T-helper 2 cell treated with Interferon-gamma antibody and Interleukin-4, amounts not matched to agents 5 μg/mL and 100 μg/mL, for 36 hours (primary cell): Measurements from ENCODE around the gene TRPV6.

Experiments used
- DNase-seq: peaks from one replicate; pipeline ENCODE4 v3.0.0; 2021; ENCODE audit warnings: low spot score
- H3K27ac Mint-ChIP-seq: one replicate; pipeline ENCODE4 v1.8.0; 2021; ENCODE audit warnings: mild to moderate bottlenecking, mixed read lengths
- H3K27me3 Mint-ChIP-seq: one replicate; pipeline ENCODE4 v1.8.0; 2021; ENCODE audit warnings: low read depth, mixed read lengths
- H3K36me3 Mint-ChIP-seq: one replicate; pipeline ENCODE4 v1.8.0; 2021; ENCODE audit warnings: low read depth, mixed read lengths
- H3K4me1 Mint-ChIP-seq: one replicate; pipeline ENCODE4 v1.8.0; 2021; ENCODE audit warnings: low read depth, mixed read lengths
- H3K4me3 Mint-ChIP-seq: one replicate; pipeline ENCODE4 v1.8.0; 2022; ENCODE audit warnings: mild to moderate bottlenecking, moderate library complexity, mixed read lengths
- H3K9me3 Mint-ChIP-seq: one replicate; pipeline ENCODE4 v1.8.0; 2021; ENCODE audit warnings: mixed read lengths

TRPV6 gene

GRCh38 chr7:142863891-142864685 lies 21.5 kb downstream of the TRPV6 start:
- H3K4me1 Mint-ChIP-seq = no peaks in the 10 kb centered on the region
- H3K4me3 Mint-ChIP-seq = no peak overlapping the region
- H3K27me3 Mint-ChIP-seq = peaks cover 8% of the 10 kb centered on the region
- no peaks in the 10 kb centered on the region for H3K36me3 Mint-ChIP-seq
- H3K27ac Mint-ChIP-seq = no peak overlapping the region
- DNase-seq = no peak
- H3K9me3 Mint-ChIP-seq = no peaks in the 10 kb centered on the region

GRCh38 chr7:142862786-142863400 lies 22.7 kb downstream of the TRPV6 start:
- no peak overlapping the region for H3K27ac Mint-ChIP-seq

GRCh38 chr7:142862351-142862750 lies 23.2 kb downstream of the TRPV6 start:
- Mint-ChIP-seq H3K4me1 (no peaks in the 10 kb centered on the region), H3K27me3 (peaks cover 8% of the 10 kb centered on the region), H3K9me3 (no peaks in the 10 kb centered on the region), H3K27ac (no peak overlapping the region), H3K4me3 (no peak overlapping the region), H3K36me3 (no peaks in the 10 kb centered on the region)
- DNase-seq = no peak

More at GRCh38 chr7:142862786-142863400, 22.7 kb downstream of the TRPV6 start:
- no peak overlapping the region for H3K4me3 Mint-ChIP-seq
- no peaks in the 10 kb centered on the region for H3K36me3 Mint-ChIP-seq
- no peaks in the 10 kb centered on the region for H3K4me1 Mint-ChIP-seq
- no peaks in the 10 kb centered on the region for H3K9me3 Mint-ChIP-seq
- peaks cover 8% of the 10 kb centered on the region for H3K27me3 Mint-ChIP-seq
- DNase-seq = no peak

- H3K27me3 Mint-ChIP-seq = peaks cover 14% of the 10 kb centered on the region
- no peaks in the 10 kb centered on the region for H3K36me3 Mint-ChIP-seq
- H3K27ac Mint-ChIP-seq = no peak overlapping the region
- no peak overlapping the region for H3K4me3 Mint-ChIP-seq
- H3K9me3 Mint-ChIP-seq = no peaks in the 10 kb centered on the region
- no peak for DNase-seq
- peaks cover under 1% of the 10 kb centered on the region for H3K4me1 Mint-ChIP-seq
Measured at GRCh38 chr7:142860968-142861367, 24.6 kb downstream of the TRPV6 start.

DNA sequence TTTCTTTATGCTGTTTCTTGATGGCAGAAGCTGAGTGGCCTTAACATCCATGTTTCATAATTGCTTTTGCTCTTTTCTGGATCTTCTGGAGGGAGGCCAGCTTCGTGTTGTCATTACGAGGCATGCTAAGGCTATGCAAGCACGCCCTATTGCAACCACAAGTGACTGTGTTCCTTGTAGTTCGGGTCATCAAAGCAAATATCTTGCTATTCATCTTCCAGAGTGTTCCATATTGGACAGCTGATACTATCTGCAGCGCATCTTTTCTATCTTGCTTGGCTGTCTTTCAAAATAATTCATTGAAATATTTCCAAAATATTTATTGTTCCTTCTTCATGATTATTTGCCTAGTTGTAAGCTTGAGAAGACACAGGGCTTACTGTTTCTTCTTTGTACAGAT lies 25.7 kb downstream of the TRPV6 start:
- DNase-seq = no peak
- H3K4me3 Mint-ChIP-seq = no peak overlapping the region

GRCh38 chr7:142859411-142859810 lies 26.1 kb downstream of the TRPV6 start:
- Mint-ChIP-seq H3K27ac (no peak overlapping the region), H3K9me3 (no peaks in the 10 kb centered on the region), H3K27me3 (peaks cover 17% of the 10 kb centered on the region), H3K36me3 (no peaks in the 10 kb centered on the region), H3K4me3 (no peak overlapping the region), H3K4me1 (peaks cover 4% of the 10 kb centered on the region)
- no peak for DNase-seq

More for the DNA sequence above, 25.7 kb downstream of the TRPV6 start:
- peaks cover 4% of the 10 kb centered on the region for H3K4me1 Mint-ChIP-seq
- no peak overlapping the region for H3K27ac Mint-ChIP-seq
- H3K9me3 Mint-ChIP-seq = no peaks in the 10 kb centered on the region
- H3K27me3 Mint-ChIP-seq = peaks cover 17% of the 10 kb centered on the region
- H3K36me3 Mint-ChIP-seq = no peaks in the 10 kb centered on the region

- Mint-ChIP-seq H3K4me1 (peaks cover 8% of the 10 kb centered on the region), H3K9me3 (no peaks in the 10 kb centered on the region), H3K27ac (no peak overlapping the region), H3K27me3 (peaks cover 22% of the 10 kb centered on the region), H3K4me3 (no peak overlapping the region), H3K36me3 (no peaks in the 10 kb centered on the region)
- DNase-seq = no peak
Measured at GRCh38 chr7:142857625-142858024, 27.9 kb downstream of the TRPV6 start.

DNA sequence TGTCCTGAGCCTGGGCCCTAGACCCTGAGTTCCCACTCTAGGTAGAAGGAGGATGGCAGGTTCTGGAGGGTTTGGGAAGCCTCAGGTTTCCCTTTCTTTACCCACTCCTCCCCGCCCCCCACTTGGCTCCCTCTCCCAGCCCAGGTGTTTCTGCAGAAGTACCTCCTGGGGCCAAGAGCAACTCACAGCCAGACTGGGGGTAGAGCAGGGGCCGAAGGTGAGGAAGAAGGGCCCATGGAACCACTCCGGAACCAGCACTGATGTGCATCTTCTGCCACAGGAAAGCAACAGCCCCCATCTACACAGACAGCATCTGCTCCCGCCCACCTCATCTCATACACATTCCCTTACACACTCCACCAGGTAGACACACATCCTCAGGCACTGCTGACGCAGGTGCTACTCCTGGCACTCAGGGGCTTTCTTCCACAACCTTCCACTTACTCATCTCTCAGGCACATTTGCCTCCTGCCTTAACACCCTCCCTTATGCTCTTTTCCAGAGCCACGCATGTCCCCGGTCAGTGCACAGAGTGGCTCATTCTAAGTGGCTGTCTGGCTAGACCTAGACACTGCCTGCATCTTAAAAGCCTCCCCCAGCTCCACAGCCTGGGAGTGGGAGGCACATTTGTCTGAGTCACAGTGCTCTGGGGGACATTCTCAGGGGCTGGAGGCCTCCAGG lies 28.8 kb downstream of the TRPV6 start:
- DNase-seq = no peak
- H3K9me3 Mint-ChIP-seq = no peaks in the 10 kb centered on the region
- H3K27me3 Mint-ChIP-seq = peaks cover 25% of the 10 kb centered on the region
- H3K4me1 Mint-ChIP-seq = peaks cover 8% of the 10 kb centered on the region
- H3K4me3 Mint-ChIP-seq = peak overlapping the region; percentile 3
- H3K27ac Mint-ChIP-seq = no peak overlapping the region
- H3K36me3 Mint-ChIP-seq = no peaks in the 10 kb centered on the region

DNA sequence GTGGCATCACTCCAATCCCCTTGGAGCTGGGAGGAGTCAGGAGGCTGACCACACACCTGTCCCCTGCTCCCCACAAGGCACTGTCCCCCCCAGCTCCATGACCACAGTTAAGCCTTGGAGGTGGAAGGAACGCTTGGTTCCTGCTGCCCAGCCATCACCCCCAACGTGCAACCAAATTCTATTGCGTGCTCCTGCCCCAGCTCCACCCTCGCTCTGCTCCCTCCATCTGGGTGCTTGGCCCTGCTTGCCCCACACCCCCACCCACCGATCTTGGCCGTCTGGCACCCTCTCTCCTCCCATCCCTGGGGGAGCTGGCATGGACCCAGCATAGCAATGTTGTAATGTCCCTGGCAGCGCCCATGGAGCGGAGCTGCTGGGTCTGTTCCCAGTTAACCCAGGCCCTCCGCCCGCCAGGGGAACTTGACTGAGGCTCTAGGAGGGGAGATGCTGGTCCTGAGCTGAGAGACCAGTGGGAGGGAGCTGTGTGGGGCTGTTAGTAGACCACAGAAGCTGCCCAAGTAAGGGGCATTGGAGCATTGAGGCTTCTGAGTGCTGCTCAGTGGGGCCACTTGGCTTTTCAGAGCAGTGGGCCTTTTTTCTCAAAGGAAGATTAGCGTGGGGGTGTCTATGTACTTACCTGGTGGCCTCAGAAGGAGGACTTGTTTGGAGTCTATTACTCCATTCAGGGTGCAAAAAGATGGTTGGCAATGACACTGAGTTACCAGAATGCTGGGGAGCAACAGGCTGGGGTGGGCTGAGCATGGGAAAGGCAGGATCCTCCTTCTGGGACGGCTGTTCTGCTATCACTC lies 29.6 kb downstream of the TRPV6 start:
- peak overlapping the region; percentile 65 for H3K4me3 Mint-ChIP-seq
- H3K4me1 Mint-ChIP-seq = peaks cover 8% of the 10 kb centered on the region
- no peak for DNase-seq
- peaks cover 31% of the 10 kb centered on the region for H3K27me3 Mint-ChIP-seq
- H3K27ac Mint-ChIP-seq = no peak overlapping the region
- no peaks in the 10 kb centered on the region for H3K9me3 Mint-ChIP-seq
- H3K36me3 Mint-ChIP-seq = no peaks in the 10 kb centered on the region

DNA sequence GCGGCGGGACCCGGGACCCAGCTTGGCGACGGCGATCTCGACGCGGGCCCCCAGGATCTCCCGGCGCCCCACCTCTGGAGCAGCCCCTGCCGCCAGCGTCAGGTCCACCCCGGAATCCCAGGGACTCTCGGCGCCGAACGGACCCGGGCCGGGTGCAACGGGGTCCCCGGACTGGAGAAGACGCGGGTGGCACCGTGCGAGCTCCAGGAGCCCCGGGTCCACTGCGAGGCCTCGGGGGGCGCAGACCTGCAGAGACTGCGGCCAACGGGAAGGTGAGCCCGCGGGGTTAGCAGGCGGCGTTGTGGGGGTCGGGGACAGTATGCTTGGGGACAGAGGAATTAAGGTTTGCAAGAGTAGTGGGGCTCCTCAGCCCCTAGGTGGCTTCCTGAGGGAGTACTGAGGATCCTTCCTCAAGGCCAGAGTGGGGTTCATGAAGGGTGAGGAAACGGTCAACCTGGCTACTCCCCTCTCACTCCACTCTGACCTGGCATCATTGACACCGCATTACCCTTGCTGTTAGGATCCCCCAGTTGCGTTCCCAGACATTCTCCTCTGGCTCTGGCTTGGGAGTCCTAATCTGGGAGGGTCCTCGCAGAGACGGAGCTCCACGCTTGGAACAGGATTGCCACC lies 30.3 kb downstream of the TRPV6 start:
- Mint-ChIP-seq H3K27ac (no peak overlapping the region), H3K9me3 (no peaks in the 10 kb centered on the region), H3K4me3 (peak overlapping the region; percentile 65), H3K4me1 (peaks cover 11% of the 10 kb centered on the region), H3K36me3 (no peaks in the 10 kb centered on the region), H3K27me3 (peaks cover 32% of the 10 kb centered on the region)
- no peak for DNase-seq

DNA sequence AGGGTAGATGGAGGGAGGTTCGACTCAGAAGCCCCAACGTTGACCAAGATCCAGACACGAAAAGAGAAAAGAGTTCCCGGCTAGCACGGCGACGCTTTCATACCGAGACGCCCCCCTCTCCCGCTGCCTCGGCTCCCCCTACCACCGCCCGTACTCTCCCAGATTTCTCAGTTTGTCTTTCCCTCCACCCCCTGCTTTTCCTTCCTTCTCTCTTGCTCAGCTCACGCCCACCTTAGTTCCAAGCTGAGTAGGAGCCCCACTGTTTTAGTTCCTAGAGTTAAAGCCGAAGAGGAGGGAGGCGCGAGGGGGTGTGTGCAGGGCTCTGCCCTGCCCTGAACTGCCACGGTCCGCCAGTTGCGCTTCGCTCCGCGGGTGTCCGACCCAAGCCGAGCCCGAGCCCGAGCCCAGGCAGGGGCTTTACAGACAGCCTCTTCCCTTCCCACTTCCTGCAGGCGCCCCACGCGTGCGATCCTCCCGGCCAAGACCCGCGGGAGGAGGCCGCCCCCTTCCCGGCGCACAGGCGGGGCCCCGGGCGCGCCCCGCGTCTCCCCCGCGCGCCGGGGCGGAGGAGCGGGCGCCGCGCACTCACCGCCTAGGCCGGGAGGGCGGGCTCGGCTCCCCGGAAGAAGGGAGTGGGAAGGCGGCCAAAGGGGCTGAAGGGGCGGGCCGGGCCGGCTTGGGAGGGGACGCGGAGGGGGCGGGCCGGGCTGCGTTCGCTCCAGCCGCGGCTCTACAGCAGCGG lies 31.0 kb downstream of the TRPV6 start, which contains the start of gene EPHB6:
TSS of gene EPHB6 (plus strand) at position 705 of the 742 bp plus-strand sequence. CDS start 8,152 bp downstream, outside the sequence.
- no peaks in the 10 kb centered on the region for H3K9me3 Mint-ChIP-seq
- no peaks in the 10 kb centered on the region for H3K36me3 Mint-ChIP-seq
- H3K27ac Mint-ChIP-seq = peak within 1 kb of the TSS; percentile 71
- H3K27me3 Mint-ChIP-seq = peaks cover 29% of the 10 kb centered on the region
- peaks cover 11% of the 10 kb centered on the region for H3K4me1 Mint-ChIP-seq
- peak; percentile 61 for DNase-seq
- H3K4me3 Mint-ChIP-seq = peak within 1 kb of the TSS; percentile 97

GRCh38 chr7:142853739-142854371 lies 31.7 kb downstream of the TRPV6 start:
- Mint-ChIP-seq H3K4me1 (peaks cover 11% of the 10 kb centered on the region), H3K27me3 (peaks cover 34% of the 10 kb centered on the region), H3K27ac (peak overlapping the region; percentile 71), H3K4me3 (peak overlapping the region; percentile 97), H3K9me3 (no peaks in the 10 kb centered on the region), H3K36me3 (no peaks in the 10 kb centered on the region)
- peak; percentile 61 for DNase-seq
